ENCODE results near the gene MDFIC.

The MDFIC gene

DNA sequence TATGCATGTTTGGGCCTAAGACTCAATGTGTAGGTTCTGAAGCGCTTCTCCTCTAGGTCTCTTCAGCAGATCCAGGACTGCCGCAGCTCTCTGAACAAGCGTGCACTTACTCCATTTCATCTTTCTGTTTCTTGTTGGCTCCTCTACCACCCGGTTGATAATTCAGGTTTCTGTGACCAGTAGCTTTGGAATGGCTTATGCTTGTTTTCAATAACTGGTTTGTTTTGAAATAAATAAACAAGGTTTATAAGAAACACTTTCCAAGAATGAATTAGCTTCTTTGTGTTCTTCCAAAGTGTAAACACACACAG lies 1.5 kb downstream of the MDFIC start:
- TF ChIP-seq, protein P1, sequence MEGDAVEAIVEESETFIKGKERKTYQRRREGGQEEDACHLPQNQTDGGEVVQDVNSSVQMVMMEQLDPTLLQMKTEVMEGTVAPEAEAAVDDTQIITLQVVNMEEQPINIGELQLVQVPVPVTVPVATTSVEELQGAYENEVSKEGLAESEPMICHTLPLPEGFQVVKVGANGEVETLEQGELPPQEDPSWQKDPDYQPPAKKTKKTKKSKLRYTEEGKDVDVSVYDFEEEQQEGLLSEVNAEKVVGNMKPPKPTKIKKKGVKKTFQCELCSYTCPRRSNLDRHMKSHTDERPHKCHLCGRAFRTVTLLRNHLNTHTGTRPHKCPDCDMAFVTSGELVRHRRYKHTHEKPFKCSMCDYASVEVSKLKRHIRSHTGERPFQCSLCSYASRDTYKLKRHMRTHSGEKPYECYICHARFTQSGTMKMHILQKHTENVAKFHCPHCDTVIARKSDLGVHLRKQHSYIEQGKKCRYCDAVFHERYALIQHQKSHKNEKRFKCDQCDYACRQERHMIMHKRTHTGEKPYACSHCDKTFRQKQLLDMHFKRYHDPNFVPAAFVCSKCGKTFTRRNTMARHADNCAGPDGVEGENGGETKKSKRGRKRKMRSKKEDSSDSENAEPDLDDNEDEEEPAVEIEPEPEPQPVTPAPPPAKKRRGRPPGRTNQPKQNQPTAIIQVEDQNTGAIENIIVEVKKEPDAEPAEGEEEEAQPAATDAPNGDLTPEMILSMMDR (IDR thresholded peaks at IDR 0.05; ENCODE audit: borderline replicate concordance, control extremely low read depth, extremely low read depth, insufficient read depth, missing control alignments): no peak
- DNase-seq (ENCODE audit: low spot score): no peak
- in situ Hi-C loops (cut with MboI; ENCODE audit: low sequenced_read_pairs, unreplicated experiment): no loop called here

DNA sequence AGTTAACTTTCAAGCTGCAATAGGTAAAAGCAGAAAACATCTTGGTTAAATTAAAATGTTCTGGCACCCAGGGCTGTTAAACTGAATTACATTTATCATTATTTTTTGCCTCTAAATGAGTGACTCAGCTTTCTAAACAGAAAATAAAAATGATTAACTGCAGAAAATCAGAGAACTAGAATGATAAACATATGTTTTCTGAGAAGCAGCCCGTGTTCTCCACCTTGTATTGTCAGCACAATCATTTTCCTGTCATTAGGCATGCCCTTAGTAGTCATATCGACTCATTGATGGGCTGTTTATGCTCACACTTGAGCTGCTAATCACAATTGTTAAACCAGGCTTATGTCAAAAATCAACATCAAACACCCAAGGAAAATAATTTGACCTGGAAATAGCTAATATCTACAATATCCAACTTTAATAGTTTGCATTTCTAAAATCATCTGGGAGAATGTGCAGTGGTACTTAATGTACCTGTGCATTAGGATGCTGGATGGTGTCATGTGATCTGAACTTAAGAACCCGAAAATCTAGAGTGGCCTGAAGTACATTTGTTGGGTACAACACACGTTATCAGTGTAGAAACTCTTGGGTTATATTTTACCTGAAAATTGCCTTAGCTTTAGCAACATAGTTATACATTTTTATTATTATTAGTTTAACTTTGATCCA lies 2.3 kb downstream of the MDFIC start:
- DNase-seq (ENCODE audit: low spot score): no peak
- in situ Hi-C loops (cut with MboI; ENCODE audit: low sequenced_read_pairs, unreplicated experiment): no loop called here
- TF ChIP-seq, protein P1 (IDR thresholded peaks at IDR 0.05; ENCODE audit: borderline replicate concordance, control extremely low read depth, extremely low read depth, insufficient read depth, missing control alignments): no peak

DNA sequence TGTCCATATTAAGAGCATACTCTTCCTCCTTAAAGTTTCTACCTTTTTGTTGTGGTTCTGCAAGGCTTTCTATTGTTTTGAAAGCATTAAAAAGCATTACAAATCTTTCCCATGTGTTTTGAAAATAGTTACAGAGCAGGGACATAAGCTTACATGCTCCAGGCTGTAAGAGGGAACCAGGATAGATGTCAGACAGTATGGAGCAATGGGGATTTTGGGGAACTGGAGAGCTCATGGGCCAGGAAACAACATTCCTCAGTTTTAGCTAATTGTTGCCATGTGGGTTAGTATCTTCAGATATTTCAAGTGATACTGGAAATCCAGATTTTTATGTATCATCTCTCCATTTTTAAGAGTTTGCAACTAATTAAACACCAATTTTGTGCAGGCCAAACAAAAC lies 3.5 kb downstream of the MDFIC start:
- TF ChIP-seq, protein P1 (IDR thresholded peaks at IDR 0.05; ENCODE audit: borderline replicate concordance, control extremely low read depth, extremely low read depth, insufficient read depth, missing control alignments): no peak
- in situ Hi-C loops (cut with MboI; ENCODE audit: low sequenced_read_pairs, unreplicated experiment): no loop called here
- DNase-seq (ENCODE audit: low spot score): no peak

DNA sequence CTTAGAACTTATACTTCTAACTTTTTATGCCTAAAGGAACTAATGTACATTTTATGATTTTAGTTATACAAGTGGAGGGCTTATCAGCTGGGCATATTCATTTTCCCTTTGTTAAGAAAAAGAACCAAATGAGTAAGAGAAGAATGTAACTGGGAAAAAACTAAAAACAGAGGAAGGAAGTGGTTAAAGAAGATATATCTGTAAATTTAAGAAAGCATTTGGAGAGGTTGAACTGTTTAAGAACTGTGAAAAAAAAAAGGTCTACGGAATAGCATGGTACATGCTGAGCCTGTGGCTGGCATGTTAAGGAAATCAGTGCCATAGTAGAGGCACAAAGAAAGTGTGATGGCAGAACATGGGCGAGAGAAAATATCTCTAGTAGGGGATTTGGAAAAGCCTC lies 6.2 kb downstream of the MDFIC start:
- in situ Hi-C loops (cut with MboI; ENCODE audit: low sequenced_read_pairs, unreplicated experiment): no loop called here

DNA sequence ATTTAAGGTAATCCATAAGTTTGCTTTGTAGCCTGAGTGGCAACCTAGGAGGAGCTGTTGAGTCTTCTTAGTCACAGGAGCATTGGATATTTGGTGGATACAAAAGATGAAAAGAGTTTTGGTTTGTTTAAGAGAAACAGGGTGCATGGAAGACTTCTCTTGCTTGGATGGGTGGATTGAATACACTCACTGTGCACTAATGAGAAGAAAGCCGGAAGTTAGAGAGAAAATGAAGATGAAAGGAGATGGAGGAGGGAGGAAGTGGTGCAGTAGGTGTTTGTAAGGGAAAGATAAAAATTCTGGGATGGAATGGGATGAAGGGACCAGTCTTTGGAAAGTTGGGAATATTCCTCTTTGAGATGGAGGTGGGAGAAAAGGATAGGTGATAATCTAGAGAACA lies 7.7 kb downstream of the MDFIC start:
- DNase-seq (ENCODE audit: low spot score): no peak
- in situ Hi-C loops (cut with MboI; ENCODE audit: low sequenced_read_pairs, unreplicated experiment): no loop called here
- TF ChIP-seq, protein P1 (IDR thresholded peaks at IDR 0.05; ENCODE audit: borderline replicate concordance, control extremely low read depth, extremely low read depth, insufficient read depth, missing control alignments): no peak

More for the DNA sequence above, 6.2 kb downstream of the MDFIC start:
- TF ChIP-seq, protein P1 (IDR thresholded peaks at IDR 0.05; ENCODE audit: borderline replicate concordance, control extremely low read depth, extremely low read depth, insufficient read depth, missing control alignments): no peak
- no peak for DNase-seq (ENCODE audit: low spot score)

DNA sequence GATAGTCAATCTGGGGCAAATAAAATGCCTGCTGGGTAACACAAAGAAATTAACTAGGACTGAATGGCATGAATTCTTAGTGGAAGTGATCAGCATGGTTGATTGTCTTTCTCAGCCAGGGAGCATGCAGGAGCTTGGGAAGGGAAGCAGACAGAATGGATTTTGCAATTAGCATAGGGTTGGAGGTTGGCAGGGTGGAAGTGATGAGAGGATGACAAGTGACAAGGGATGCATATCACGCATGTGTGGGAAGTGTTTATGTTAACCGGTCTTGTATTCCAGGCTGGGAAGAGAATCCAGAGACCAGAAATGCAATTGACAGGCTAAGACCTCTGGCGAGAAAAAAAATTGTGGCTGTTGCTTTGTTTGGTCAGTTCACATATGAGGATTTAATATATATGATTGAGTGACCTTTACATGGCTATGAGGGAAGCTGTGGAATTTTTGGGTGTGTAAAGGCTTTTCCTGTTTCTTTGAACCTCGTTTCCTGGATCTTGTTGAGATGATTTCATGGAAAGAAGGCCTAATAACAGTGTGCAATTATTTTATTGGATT lies 8.3 kb downstream of the MDFIC start:
- in situ Hi-C loops (cut with MboI; ENCODE audit: low sequenced_read_pairs, unreplicated experiment): no loop called here
- TF ChIP-seq, protein P1 (IDR thresholded peaks at IDR 0.05; ENCODE audit: borderline replicate concordance, control extremely low read depth, extremely low read depth, insufficient read depth, missing control alignments): no peak
- no peak for DNase-seq (ENCODE audit: low spot score)
